ENCODE measurements around the gene FAH.
"Not testable (repeated sequence)": the region's sequence is repeated elsewhere in the genome, so short reads cannot be mapped to it uniquely, and the experiment has no call there.

The FAH gene

DNA sequence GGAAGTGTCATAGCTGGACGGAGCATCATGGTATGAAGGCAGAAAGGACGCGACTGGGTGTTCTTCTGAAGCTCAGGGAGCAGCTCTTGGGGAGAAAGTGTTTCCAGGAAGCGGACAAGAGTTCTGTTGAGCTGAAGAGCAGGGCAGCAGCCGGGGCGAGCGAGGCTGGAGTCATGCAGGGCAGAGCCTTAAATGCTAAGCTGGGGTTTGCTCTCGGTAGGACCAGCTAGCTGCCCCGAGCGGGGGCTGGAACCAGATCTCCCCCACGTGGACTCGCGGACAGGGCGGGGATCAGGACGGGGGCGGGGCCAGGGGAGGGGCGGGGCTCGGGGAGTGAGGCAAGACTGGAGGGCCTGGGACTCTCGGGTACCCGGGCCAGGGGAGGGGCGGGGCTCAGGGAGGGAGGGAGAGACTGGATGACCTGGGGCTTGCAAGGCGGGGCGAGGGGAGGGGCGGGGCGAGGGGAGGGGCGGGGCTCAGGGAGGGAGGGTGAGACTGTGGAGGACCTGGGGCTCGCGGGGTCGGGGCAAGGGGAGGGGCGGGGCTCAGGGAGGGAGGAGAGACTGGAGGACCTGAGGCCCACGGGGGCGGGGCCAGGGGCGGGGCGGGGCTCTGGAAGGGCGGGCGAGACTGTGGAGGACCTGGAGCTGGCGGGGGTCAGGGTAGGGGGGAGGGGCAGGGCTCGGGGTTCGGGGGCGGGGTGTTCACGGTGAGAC, 461 bp upstream of the FAH start:
- peak; percentile 76 for DNase-seq

DNA sequence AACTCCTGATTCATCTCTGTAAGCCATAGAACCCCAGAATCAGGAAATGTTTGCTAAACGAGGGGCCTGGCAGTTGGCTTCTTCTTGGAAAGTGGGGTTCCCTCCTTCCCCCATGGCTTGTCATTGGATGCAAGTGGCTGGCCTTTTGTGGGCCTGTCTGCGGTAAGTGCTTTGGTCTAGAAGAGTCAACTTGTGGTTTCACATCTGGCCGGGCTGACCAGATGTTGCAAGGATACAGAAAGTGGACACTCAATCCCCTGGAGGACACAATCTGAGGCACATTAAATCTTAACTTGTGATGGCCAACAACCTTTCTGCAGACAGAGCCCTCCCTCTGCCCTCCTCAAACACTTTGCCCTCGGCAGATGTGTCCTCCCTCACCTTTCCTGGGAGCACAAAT, 1.1 kb downstream of the FAH start:
- no peak for DNase-seq

DNA sequence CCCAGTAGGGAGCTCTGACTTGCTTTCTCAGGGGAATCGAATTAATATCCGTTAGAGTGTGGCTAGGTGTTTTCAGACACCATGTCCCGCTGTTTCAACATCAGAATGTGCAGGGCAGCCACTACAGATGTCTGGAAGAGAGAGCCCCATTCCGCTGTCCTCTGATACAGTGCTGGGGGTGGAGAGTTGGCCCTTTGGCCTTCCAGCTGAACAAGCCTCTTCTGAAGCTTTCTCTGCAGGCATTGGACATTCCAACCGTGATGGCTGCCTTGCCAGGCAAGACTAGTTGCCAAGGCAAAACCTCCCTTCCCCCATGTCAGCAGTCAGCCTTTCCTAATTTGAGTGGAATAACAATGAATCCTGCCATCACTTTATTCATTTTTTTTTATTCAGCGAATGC, 1.5 kb downstream of the FAH start:
- no peak for DNase-seq

DNA sequence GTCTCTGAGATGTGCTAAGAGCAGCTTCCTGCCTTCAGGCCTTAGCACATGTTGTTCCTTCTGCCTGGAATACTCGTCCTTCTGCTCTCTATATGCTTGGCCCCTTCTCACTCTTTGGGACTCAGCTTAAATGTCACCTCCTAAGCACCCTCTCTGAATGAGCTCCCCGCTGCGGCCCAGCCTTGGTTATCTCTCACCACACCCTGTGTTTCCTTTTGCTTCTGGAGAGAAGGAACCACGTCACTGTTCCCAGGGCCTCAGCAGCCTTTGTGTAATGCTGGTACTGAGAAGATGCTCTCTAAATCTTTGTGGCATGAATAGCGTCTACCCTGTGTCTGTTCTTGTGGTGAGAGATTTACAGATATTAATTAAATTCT, 2.2 kb downstream of the FAH start:
- DNase-seq, result no peak

DNA sequence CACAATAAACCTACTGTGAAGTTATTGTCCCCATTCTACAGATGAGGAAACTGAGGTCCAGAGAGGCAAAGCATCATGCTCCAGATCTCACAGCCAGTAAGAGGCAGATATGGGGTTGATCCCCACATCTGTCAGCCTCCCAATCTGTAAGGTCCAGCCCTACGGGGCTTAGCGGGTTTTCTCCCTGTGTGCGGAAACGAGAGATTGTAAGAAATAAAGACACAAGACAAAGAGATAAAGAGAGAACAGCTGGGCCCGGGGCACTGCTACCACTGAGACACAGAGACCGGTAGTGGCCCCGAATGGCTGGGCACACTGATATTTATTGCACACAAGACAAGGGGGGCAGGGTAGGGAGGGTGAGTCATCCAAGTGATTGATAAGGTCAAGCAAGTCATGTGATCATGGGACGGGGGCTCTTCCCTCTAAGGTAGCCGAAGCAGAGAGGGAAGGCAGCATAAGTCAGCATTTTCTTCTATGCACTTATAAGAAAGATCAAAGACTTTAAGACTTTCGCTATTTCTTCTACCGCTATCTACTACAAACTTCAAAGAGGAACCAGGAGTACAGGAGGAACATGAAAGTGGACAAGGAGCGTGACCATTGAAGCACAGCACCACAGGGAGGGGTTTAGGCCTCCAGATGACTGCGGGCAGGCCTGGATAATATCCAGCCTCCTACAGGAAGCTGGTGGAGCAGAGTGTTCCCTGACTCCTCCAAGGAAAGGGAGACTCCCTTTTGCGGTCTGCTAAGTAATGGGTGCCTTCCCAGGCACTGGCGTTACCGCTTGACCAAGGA, 2.8 kb downstream of the FAH start:
- not testable (repeated sequence) for DNase-seq

DNA sequence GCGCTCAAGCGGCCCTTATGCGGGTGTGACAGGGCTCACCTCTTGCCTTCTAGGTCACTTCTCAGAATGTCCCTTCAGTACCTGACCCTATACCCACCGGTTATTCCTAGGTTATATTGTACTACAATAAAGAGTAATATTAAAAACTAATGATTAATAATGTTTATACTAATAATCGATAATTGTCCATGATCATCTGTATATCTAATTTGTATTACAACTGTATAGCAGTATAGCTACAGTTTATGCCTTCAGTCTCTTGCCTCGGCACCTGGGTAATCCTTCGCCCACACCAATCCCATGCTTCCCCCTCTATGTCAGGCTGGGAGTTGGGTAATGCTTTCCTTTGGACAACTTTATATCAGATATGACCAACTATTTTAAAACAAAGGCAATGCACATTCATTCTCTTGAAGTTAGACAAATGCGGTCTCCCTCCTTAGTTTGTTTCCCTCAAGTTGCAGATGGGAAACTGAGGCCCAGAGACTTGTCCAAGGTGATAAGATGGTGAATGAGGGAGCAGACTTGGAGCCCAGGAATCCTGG, 3.4 kb downstream of the FAH start:
- DNase-seq, result no peak

DNA sequence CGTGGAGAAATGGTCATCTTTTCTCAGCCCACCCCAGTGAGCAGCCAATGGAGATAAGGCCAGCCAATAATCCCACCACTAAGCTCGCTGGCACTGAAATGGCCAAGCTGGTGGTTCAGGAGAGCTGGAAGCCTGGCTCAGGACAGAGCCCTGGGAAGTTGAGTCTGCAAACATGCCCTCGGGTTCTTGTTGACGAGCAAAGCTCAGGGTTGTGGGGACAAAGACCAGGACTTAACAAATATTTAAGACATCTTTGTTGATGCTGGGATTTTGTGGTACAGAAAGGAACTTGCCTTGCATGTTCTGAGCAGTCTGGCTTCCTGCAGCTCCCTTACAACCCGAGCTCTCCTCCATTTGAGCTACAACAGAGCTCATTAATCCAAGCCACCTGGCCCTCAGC, 4.4 kb downstream of the FAH start:
- DNase-seq, result no peak

DNA sequence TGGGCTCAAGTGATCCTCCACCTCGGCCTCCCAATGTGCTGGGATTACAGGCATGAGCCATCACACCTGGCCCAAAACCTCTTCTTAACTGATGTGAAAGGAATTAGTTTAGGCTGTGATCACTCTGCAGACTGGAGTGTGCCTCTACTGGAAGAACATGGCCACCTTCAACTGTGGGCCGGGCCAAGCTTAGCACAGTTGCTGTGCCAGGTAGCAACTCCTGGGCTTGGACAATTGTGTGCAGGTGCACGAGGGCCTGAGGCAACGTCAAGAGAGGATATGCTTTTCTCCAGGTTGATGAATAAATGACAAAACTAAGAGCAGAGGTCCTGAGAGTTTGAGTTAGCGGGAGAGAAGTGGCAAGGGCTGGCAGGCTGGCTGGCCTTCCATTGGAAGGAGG, 6.5 kb downstream of the FAH start:
- no peak for DNase-seq

DNA sequence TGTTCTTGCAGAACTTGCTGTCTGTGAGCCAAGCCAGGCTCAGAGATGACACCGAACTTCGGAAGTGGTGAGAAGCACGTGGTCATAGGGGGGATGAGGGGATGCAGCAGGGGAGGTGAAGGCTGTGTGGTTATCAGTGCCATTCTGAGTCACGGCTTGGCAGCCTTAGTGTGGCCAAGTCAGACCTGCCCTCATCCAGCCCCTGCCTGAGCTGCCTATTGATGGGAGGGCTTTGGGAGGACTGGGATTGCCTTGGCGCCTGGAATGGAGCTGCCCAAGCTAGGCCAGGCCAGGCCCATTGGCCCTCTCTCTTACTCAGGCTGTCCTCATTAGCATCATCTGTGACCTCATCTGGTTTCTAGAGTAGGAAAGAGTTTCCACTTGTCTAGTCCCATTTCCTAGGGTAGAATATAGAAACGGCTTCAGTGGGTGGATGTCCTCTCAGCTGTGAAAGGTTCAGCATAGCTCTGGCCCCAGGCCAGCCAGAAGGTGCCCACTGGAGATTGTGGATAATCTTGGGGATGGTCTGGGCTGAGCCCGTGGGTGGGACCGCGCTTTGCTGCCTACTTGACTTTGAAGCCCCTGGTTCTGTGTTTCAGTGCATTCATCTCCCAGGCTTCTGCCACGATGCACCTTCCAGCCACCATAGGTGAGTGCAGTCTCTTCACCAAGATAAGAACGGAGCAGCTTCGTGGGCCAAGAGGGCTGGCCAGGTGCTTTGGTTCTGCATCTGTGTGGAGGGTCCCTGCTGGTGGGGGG, 7.2 kb downstream of the FAH start:
- DNase-seq, result no peak

DNA sequence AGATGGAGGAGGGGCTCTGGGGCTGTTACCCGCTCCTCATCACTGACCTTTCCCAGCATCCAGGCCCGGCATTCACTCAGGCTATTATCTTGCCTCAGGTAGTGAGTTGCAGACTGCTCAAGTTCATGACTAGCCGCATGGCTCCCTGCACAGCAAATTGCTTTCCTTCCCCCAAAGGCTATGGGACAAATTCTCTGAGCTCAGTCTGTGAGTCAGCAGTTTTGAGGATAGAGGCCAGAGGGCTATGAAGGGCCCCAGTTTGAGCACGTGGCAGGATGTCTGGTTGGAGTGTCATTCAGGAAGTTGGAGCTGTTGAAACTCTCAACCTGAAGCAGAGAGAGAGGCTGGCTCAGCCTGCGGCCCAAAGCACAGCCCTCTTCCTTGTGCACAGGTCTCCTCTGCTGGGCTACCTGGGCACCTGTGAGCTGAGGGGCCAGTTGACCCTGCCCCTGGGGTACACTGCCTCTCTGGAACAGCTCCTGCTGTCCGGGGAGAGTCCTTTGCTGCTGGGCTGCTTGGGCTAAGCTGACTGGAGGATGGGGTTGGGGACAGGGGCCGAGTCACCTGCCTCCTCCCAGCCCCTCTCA, 7.9 kb downstream of the FAH start:
- no peak for DNase-seq

DNA sequence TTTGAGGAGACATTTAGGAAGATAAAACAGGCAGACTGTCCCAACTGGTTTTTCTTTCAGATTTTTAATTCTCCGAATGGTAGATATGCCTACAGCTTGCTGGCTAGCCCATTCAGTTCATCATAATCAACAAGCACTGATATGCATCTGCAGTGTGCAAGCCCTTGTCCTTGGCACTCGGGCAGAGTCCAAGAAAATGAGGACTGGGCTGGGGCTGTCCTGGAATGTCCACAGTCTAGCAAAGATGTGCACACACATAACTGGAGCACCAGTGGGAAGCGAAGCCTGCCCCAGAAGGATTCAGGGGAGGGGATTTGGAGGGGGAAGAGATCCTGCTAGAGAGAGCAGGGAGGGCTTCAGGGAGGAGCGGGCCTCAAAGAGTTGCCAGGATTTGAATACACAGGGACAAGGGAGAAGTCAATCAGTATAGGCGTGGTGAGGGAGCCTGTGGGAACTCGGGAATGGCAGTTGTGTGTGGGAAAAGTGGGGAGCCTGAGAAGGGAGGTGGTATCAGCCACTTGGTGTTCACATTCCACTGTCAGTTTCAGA, 8.7 kb downstream of the FAH start:
- DNase-seq, result no peak

DNA sequence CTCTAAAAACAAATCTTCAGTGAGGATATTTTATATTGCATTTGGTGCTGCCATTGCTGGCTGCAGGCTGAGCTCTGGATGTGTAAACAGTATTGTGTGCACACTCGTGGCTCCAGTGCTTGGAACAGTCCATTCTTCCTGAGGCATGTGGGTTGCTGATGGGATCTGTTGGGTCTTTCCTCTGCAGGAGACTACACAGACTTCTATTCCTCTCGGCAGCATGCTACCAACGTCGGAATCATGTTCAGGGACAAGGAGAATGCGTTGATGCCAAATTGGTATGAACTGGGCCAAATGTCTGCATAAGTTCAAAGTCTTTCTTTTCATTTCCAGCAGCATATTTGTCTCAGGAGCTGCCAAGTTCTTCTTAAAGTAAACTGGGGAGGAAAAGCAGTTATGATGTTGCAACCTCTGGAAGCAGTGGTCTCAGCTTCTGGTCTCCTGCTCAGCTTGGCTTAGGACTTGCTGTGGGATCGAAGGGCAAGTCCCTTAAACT, 9.3 kb downstream of the FAH start:
- DNase-seq, result no peak

DNA sequence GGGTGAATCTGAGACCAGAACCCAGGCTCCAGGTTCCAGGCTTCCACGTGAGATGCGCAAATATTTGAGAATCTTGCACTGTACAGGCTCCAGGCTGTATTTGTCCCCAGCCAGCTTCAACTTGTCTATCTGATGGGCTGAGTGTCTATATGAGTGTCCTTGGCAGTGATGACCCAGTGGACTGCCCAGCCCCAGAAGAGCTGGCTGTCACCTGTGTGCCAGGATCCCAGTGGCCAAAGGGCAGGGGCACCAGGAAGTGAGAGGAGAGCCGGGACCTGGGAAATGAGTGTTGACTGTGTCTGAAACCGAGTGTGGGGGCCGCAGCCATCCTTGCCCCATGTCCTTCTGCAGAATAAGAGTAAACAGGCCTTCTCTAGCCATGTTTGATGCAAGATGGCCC, 10.4 kb downstream of the FAH start:
- no peak for DNase-seq

DNA sequence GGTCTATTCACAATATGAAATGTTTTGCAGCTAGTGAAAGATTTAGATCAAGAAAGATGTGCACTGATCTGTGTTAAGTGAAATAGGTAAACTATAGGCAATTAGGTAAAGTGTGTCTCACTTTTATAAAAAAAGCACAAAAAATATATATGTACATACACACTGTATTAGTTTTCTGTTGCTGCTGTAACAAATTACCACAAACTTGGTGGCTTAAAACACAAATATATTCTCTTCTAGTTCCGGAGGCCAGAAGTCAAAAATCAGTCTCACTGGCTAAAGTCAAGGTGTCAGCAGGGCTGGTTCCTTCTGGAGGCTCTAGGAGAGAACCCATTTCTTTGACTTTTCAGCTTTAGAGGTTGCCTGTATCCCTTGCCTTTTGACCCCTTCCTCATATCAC, 11.1 kb downstream of the FAH start:
- no peak for DNase-seq

DNA sequence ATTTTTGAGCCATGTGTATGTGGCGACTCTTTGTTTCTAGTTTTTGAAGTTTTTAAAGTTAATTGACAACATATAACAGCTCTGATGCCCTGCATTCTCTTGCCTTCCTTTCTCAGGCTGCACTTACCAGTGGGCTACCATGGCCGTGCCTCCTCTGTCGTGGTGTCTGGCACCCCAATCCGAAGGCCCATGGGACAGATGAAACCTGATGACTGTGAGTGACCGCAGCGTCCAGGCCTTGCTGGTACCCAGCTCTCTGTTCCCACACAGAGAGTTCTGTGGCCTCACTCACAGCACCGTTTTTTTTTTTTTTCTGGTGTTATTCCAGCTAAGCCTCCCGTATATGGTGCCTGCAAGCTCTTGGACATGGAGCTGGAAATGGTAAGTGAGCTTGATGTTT, 15.1 kb downstream of the FAH start:
- DNase-seq, result no peak

DNA sequence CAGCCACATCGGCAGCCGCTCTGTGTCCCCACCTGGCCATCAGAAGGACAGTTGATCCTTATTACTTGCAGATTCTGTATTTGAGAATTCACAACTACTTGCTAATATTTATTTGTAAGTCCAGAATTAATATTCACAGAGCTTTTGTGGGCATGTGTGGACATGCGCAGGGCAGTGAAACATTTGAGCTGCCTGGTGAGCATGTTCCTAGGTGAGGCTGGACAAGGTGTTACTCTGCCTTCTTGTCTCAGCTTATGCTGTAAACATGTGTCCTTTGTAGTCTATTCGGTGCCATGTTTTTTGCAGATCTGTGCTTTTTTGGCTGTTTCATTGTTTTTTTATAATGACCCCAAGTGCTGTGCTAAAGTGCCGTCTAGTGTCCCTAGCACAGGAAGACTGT, 15.6 kb downstream of the FAH start:
- no peak for DNase-seq

DNA sequence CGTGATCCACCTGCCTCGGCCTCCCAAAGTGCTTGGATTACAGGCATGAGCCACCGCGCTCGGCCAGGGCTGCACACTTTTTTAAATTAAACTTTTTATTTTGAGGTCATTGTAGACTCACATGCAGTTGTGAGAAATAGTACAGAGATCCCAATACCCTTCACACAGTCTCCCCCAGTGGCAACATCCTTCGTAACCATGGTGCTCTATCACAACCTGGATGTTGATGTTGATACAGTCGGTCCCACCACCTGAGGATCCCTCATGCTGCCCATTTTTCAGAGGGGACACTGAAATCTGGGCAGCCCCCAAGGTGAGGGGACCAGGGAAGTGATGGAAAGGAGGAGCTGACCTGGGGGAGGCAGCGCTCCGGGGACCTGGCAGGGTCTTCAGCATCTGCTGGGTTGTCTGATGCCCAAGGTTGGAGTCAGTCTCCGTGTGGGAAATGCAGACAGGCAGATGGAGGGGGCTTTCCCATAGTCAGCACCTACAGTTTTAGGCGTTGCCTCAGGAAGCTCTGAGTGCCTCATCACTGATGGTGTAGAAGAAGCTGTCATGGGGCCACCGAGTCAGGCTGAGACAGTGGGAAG, 17.1 kb downstream of the FAH start:
- DNase-seq, result no peak

DNA sequence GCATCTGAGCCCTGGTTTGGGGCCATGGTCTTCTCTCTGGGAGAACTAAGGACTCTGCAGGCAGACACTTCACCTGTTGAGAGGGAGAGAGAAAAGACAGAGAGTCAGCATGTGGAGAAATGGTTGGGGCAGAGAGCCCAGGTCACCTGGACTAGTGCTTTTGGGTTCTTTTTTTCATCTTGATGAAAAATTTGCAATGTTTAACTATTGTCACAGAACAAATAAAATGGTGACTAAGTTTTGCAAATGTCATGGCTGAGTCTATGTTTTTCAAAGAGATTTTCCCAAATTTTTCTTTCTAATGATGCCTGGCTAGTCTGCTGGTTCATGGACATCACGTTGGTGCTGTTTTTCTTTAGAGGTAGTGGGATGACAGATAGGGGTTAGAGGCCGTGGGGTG, 17.8 kb downstream of the FAH start:
- no peak for DNase-seq

DNA sequence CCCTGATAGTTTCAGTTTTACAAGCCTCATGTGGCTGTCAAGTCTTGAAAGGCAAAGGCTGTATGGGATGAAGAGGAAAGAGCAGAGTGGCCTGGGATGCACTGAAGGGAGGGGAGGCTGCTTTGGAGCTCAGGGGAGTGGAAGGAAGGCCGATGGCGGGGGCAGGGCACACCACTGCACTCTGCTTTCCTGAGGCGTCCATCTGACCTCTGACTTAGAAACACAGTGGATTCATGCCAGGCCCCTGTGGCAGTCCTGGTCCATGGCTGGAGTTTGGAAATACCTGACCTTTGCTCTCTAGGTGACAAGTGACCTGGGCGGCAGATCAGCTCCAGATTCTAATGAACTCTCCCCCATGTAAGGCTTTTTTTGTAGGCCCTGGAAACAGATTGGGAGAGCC, 19.0 kb downstream of the FAH start:
- no peak for DNase-seq

DNA sequence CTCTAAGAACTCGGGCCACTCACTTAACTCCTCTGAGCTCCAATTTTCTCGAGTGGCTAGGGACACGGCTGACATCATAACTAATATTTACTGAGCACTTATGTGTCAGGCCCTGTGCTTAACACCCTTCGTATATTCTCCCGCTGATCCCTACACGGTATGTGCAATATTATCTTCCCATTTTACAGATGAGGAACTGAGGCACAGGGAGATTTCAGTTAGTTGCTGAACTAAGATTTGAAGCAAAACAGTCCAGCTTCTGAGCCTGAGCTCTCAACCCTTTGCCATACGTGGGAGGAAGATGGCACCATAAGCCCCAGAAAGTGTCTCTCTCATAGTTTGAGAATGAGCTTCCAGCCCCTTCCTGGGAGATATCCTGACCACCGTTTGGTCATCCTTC, 19.6 kb downstream of the FAH start:
- no peak for DNase-seq

DNA sequence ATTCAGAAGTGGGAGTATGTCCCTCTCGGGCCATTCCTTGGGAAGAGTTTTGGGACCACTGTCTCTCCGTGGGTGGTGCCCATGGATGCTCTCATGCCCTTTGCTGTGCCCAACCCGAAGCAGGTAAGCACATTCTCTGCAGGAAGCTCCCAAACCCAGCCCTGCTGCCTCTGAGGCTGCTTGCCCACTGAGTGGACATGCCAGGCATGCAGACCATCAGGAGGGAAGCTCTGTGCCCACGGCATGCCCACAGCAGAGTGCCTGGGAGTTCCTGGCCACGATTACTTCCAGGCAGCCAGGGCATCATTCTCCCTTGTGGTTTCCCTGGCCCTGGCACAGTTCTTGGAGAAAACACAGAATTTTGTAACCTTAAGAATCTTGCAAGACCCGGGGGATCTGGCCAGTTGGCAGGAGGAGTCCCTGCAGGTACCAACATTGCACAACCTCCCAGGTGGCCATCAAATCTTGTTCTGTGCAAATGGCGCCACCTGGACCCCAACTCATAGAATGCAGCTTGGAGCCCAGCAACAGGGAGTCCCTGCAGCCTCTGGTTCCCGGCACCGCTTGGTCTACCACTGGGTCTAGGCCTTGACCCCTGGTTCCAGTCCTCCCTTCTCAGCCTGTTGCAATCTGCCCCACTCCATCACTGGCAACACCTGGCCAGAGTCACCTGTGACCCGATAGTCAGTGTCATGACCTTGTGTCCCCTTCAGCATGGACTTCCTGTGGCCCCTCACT, 20.4 kb downstream of the FAH start:
- peak; percentile 48 for DNase-seq
